HG03460 (cell line): Measurements from ENCODE around the gene CRYBG2.
A peak's percentile ranks its signal among the peaks of the same experiment; 100 is the strongest.
"Not testable (repeated sequence)": the region's sequence is repeated elsewhere in the genome, so short reads cannot be mapped to it uniquely, and the experiment has no call there.

Experiments
- ATAC-seq: cut with Tn5 transposase; IDR thresholded peaks from one replicate; pipeline ENCODE4 v1.9.1; 2021; ENCODE audit not compliant: unreplicated experiment

The CRYBG2 gene, protein sequence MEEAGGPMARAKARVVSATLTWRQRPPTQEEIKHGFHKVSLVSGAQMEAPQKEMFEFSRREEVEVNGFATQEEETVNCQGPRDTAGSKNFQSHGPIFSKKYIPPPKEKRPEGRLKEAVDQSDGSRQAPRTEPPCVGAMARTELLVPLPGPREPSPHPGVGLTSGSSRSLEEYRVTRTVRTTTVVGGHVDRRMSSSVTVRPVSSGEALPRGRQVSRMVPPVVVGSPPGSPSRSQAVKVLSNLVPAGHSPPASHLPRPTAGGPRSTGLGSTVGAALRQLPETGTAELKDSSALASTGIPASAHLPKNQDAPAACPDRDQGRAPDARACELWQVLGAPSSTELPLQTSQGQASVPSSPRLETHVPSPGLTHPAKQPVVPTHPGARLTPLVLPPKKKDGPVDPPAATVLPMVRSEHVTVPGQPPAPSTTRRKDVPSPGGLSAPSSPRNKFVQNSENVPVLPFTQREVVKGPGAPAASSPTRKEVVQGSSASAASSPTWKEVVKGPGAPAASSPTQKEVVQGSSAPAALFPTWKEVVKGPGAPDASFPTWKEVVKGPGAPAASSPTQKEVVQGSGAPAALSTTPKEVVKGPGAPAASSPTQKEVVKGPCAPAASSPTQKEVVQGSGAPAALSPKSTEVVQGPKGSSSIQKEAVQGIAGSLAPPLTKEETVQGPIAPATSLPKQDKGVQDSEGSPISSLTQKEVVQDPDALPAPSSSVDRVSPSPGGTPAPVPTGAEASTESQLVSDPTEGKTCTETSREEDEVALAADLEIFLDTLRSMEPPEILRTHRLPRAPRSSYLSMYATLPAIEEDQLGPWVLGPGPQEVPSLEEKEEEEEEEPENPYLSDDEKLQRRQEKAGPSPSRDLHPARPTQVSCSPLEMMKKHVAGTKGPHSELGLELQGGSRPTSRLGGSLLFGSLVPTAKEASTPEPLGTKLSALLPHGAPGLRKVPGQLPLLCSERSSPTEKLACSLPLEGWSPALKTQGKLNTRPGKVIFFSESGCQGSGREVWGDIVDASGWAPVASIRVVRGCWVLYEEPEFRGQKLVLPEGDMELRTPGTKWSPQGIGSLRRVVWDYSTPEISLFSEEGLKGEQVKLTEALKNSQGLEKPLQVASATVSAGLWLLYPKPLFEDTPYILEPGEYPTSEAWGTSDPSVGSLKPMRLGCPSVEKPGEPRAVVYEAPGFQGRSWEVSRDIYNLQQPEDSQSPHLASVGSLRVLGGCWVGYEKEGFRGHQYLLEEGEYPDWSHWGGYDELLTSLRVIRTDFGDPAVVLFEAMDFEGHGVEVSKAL (N-terminal part only)

DNA sequence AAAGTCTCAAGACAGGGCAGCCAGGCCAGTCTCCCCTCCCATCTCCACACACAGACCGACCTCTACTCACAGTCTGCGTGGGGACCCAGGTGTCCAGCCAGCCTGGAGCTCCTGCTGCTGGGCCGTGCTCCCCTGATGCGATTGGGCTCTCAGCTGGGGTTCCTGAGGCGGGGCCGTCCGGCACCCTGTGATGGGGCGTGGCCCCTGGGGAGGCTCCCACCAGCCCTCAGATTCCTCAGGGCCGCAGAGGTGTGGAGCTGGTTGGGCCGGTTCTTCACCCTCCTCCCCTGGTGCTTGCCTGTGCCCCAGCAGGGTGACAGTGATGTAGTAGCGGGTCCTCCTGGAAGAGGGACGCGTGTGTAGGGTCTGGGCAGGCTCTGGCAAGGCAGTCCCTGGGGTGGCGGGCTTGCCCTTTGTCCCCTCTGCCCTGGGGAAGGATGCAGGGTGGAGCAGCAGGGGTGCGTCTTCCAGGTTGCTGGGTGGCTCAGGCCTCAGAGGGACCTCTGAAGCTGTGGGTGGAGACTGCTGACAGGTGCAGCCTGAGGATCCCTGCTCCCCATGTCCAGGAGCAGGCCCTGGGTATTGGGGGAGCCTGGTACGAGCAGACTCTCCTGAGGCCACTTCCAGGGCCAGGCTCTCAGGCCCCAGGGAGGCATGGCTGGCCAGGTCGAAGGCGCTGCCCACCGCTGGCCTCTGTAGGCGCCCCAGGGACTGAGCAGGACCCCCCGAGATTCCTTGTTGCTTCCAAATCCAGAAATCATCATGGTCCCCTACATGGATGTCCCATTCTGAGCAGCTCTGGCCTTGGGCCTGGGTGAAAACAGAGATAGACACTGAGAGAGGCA is at the start of gene CRYBG2:
Gene CRYBG2, minus strand, starts transcription at position 155 of the 845 bp plus-strand sequence. CDS start 7,473 bp downstream, outside the sequence.
- ATAC-seq = no peak

DNA sequence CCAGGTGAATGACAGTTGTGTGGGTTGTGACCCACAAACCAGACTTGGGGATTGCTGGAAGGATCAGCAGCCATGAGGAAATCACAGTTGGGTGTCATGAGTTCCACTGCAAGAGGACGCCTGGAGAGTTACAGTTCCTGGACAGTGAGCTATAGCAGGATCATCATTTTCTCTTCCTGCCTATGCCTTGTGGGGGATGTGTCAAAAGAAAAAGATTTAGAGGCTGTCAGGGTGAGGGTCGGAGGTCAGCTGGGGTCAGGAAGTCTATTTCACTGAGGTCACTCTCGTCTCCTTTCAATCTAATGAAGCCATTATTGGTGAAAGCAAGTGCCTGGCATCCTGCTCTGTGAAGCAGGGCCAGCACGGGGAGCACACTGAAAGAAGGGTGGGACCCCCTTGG is 49.7 kb upstream of the CRYBG2 start:
- ATAC-seq = no peak

DNA sequence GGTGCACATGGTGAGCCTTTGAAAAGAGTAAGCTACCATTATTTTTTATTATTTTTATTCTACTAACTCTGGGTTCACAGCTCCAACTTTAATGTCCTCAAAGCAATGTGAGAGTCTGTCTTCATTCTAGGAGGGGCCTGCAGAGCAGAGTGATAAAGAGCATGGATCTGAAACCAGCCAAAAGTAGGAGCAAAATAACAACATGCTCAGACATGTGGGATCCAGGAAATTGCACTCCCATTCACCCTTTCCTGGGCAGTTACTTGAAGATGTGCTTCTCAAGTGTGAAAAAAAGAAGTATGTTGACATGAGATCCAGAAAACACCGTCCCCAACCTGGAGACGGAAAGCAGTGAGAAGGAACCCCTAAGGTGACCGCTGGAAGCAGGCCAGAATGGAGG is 48.0 kb upstream of the CRYBG2 start:
- ATAC-seq = no peak

DNA sequence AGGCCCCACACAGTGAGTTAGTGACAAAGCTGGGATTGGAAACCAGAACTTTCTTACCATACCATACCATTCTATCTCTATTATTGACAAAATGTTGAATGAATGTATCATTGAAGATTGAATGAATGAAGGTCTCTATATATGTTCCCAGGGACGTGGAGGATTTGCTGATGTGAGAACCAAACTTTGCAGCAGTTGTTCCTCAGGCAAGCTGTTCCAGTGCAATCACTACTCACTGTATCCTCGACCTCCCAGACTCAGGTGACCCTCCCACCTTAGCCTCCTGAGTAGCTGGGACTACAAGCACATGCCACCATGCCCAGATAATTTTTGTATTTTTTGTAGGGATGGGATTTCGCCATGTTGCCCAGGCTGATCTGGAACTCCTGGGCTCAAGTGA is 45.1 kb upstream of the CRYBG2 start:
- no peak for ATAC-seq

DNA sequence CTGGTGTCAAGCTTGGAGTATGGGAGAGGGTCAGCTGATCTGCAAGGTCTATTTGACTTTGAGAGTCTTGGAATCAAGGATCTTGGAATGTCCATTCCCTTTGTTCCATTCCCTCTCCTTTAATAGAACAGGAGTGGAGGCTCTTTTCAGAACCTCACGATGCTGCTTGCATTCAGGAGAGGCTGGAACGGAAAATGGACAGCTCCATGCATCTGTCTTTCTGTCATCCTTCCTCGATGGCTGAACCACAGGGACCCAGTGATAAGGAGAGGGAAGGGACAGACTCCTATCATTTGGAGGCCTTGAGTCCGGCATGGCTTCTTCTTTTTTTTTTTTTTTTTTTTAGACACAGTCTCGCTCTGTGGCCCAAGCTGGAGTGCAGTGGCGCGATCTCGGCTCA is 41.8 kb upstream of the CRYBG2 start:
- ATAC-seq = no peak

DNA sequence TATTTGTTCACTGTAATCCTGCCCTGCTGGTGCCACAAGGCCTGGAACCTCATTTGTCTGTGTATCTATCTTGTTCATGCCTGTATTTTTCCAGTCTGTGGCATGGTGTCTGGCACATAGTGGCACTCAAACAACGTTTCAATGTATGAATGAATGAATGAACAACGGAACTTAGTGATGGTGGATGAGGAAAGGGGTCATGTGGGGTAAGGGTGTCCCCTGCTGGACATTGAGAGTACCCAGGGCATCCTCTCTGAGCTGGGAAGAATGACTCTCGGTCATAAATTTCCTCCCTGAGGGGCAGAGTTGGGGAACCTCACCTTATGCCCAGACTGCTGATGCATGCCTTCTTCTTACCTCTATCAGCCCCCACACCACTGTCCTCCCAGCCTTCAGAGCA is 37.5 kb upstream of the CRYBG2 start:
- ATAC-seq = no peak

DNA sequence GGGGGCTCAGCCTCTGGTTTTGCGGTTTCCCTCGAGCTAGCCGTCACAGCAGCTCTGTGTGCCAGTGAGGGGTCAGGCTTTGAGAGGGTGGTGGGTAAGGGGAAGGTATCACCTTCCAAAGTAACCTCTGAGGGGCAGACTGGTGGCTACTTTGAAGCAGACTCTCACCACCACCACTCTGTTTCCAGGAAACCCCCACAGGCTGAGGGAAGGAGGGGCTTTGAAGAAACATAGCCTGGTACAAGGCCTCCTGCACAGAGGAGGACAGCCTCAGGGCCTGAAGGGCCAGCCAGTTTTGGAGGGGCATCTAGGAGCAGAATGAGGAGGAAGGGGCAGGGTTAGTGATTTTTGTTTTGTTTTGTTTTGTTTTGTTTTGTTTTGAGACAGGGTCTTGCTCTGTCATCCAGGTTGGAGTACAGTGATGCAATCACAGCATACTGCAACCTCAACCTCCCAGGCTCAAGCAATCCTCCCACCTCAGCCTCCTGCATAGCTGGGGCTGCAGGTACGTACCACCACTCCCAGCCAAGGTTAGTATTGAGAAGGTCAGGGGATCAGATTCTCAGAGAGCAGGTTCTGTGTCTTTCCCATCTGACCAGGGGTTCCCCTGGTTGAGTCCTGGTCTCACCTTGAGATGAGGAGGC is 35.8 kb upstream of the CRYBG2 start:
- ATAC-seq = no peak

DNA sequence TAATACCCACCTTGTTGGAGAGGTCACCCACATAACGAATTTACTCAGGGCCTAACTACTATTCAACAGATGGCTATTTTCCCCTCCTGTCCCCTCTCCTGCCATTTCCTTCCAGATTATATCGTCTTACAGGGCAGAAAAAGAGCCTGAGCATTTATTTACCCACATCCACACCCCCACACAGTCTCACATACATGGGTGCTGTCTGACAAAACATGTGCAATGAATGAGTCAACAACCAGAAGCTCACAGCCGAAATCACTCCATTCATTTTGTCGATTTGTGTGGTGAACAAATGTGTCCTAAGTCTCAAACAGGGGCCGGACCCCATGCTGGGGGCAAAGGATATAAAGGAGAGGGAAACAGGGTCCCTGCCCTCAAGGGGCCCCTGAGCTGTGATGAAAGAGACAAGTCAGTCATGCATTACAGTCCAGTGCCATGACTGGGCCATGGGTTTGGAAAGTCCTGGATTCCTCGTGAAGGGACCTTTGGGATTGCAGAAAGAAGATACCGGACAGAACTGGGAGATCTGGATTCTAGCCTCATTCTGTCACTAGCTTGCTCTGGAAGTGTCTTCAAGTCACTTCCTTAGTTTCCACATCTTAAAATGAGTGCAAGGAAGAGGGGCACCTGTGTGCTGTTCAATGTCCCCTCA is 35.0 kb upstream of the CRYBG2 start:
- ATAC-seq = no peak

DNA sequence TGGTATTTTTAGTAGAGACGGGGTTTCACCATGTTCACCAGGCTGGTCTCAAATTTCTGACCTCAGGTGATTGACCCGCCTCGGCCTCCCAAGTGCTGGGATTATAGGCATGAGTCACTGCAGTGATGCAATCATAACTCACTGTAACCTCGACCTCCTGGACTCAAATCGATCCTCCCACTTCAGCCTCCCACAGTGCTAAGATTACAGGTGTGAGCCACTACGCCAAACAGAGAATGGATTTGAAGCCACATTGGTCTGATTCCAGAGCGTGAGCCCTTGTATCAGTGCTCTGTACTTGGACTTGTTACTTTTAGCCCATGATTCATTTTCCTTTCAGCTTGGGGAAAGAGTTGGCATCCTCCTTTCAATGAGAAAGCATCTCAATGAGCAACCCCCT is 33.5 kb upstream of the CRYBG2 start:
- no peak for ATAC-seq

DNA sequence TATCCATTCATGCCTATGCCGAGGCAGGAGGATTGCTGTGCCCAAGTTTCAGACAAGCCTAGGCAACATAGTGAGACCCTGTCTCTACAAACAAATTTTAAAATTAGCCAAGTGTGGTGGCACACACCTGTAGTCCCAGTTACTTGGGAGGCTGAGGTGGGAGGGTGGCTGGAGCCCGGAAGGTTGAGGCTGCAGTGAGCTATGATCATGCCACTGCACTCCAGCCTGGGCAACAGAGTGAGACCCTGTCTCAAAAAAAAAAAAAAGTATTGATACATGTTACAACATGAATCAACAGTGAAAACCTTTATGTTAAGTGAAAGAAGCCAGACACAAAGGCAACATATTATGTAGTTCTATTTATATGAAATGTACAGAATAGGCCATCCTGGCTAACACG is 31.1 kb upstream of the CRYBG2 start:
- ATAC-seq = not testable (repeated sequence)

DNA sequence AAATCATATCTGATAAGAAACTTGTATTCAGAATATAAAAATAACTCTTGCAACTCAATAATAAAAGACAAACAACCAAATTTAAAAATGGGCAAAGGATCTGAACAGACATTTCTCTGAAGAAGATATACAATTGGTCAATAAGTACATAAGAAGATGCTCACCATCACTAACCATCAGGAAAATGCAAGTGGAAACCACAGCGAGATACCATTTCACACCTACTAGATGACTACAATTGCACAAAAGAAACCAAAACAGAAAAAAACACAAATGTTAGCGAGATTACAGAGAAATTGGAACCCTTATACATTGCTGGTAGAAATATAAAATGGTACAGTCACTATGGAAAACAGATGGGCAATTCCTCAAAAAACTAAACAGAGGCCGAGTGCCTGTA is 30.1 kb upstream of the CRYBG2 start:
- ATAC-seq = no peak

DNA sequence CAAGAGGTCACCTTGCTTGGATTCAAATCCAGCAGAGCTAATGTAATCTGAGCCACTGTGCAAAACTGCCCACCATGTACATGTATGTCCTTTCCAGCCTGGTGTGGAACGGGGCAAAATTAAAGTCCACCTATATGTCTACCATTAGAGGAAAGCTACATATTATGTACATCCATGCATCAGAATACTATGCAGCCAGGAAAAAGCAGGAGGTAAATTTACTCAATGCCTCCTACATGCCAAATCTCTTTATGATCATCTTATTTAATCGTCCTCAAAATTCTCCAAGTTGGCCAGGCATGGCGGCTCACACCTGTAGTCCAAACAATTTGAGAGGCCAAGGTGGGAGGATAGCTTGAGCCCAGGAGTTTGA is 24.9 kb upstream of the CRYBG2 start:
- no peak for ATAC-seq

DNA sequence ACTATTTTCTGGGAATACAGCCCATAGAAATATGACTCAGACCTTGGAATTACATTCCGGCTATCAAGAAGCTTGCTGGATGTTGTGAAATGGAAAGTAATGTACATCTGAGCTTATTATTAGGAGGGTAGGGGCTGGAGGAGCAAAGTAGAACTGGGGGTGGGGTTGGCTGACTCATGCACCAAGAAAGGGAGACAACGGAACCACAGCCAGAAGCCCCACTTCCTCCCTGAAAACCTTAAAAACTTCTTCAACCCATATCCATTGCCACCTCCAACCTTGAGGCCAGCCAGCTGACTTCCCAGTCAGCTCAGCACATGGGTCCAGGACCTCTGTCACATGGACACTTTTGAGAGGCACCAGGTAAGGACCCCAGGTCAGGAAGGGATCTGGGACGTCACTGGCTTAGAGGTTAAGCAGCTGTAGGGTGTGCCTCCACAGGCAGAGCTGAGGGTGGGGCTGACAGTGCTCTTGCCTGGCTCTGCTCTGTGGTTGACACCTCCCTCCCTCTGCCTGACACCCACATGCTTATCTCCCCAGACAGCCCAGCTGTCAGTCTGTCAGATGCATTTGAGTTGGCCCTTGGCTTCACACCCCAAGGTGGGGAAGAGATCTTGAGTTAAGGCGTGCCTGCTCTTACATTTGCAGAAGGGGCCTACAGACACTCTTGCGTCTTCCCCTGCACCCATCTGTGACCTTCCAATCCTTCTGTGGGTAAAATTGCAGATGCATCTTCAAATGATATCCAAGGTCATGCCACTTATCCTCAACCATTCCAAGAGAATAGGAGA is 24.4 kb upstream of the CRYBG2 start:
- ATAC-seq = peak; percentile 74

DNA sequence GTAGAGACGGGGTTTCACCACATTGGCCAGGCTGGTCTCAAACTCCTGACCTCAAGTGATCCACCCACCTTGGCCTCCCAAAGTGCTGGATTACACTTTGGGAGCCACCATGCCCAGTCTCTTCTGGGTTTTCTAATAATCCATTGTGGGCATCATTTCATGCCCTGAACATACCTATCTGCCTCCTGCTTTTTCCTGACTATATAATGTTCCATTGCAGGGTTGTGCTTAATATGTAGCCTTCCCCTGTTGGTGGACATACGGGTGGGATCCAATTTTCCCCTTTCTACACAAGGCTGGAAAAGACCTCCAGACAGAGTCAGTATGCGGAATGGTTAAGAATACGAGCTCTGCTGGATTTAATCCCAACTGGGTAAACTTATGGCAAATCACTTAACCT is 22.1 kb upstream of the CRYBG2 start:
- ATAC-seq = no peak

DNA sequence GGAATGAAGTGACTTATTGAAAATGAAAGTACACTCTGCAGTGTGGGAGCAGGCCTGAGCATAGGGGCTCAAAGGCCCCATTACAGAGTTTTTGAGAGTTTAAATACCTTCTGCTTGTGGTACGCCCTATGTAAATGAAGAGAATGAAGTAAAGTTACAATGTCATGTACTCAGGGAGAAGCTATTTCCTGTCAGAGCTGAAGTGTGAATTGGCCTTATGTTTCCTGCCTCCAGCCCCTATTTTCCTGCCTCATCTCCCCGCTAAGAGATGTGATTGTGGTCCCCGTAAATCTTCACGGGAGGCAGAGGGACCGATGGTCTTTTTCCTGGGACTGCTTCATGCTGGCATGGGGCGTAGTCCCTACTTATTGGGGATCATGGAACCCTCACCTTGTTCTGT is 21.2 kb upstream of the CRYBG2 start:
- ATAC-seq = no peak

DNA sequence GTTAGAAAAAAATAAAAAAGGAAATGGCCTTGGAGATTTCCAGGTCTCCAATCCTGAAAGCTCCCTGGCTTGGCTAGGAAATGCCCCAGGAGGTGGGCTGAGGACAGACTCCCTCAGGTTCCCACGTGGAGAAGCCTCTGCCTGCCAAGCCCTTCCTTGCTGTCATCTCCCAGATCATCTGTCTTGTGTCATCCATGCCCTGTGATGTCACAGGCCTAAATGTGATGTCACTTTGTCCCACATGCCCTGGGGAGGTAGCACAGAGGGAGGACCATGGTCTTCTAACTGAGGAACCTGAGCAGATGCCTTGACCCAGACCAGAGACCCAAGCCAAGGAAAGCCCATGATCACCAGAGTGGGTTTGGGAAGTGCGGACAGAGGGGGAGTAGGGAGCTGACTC is 20.4 kb upstream of the CRYBG2 start:
- not testable (repeated sequence) for ATAC-seq

DNA sequence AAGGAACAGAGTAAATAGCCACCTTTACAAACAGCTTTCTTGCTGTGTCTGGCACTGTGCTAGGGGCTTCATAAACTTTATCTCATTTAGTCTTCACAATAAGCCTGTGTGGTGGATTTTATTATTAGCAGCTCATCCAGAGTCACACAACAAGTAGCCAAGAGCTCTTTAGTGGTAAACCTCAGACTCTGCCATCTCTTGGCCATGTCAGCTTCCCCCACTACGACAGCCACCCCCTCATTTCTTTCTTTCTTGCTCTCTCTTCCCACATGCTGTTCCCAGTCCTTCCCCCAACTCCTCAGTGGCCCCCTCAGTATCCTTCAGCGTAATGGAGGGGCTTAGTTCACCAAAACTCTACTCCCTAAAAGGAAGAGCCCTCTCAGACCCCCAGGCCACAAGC is 19.9 kb upstream of the CRYBG2 start:
- ATAC-seq = no peak

DNA sequence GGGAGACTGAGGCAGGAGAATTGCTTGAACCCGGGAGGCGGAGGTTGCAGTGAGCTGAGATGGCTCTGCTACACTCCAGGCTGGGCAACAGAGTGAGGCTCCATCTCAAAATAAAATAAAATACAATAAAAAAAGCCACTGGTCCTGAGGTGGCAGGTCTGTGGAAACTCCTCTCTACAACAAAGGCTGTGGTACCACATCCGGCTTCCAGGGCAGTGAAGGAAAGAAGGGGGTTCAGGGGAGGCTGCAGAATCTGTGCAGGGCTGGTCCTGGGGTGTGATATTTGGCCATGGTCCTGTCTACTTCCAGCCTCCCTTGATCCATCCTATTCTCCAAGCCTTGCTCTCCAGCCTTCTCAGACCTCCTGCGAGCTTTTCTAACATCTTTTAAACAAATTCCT is 19.4 kb upstream of the CRYBG2 start:
- ATAC-seq = no peak

DNA sequence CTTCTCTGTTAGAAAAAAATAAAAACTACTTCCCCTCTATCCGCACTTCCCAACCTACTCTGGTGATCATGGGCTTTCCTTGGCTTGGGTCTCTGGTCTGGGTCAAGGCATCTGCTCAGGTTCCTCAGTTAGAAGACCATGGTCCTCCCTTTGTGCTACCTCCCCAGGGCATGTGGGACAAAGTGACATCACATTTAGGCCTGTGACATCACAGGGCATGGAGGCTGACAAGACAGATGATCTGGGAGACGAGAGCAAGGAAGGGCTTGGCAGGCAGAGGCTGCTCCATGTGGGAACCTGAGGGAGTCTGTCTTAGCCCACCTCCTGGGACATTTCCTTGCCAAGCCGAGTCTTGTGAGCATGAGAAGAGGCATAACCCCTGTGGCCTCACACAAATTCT is 18.7 kb upstream of the CRYBG2 start, which contains the start of gene ZNF683:
Gene ZNF683, minus strand, starts transcription at position 140 of the 400 bp plus-strand sequence. CDS start 4,179 bp downstream, outside the sequence.
- ATAC-seq = not testable (repeated sequence)
